ENCODE results near the gene HPS6.

HPS6 gene

GRCh38 chr10:102069071-102069470, 3.9 kb downstream of the HPS6 start:
- no peak for DNase-seq

- DNase-seq, result peak; percentile 77
Observed at GRCh38 chr10:102072673-102073527, 7.8 kb downstream of the HPS6 start.

- no peak for DNase-seq
Observed at GRCh38 chr10:102083541-102083940, 18.4 kb downstream of the HPS6 start.

GRCh38 chr10:102085336-102085735, 20.2 kb downstream of the HPS6 start:
- DNase-seq, result no peak

GRCh38 chr10:102086196-102086595, 21.0 kb downstream of the HPS6 start:
- DNase-seq, result no peak

- DNase-seq, result no peak
Observed at GRCh38 chr10:102090772-102091171, 25.6 kb downstream of the HPS6 start.

- DNase-seq, result no peak
Observed at GRCh38 chr10:102096449-102096848, 31.3 kb downstream of the HPS6 start.

GRCh38 chr10:102101152-102101551, 36.0 kb downstream of the HPS6 start:
- DNase-seq, result no peak

- no peak for DNase-seq
Observed at GRCh38 chr10:102102421-102102820, 37.3 kb downstream of the HPS6 start.

- no peak for DNase-seq
Observed at GRCh38 chr10:102106998-102107397, 41.8 kb downstream of the HPS6 start.

- DNase-seq, result no peak
Observed at GRCh38 chr10:102109166-102110116, 44.3 kb downstream of the HPS6 start.

GRCh38 chr10:102111276-102111675, 46.1 kb downstream of the HPS6 start:
- DNase-seq, result no peak

GRCh38 chr10:102112210-102112817, 47.2 kb downstream of the HPS6 start:
- no peak for DNase-seq

GRCh38 chr10:102113261-102113955, 48.3 kb downstream of the HPS6 start:
- no peak for DNase-seq

- no peak for DNase-seq
Observed at GRCh38 chr10:102113956-102114857, 49.1 kb downstream of the HPS6 start.

GRCh38 chr10:102114861-102115618, 49.9 kb downstream of the HPS6 start:
- peak; percentile 81 for DNase-seq

- no peak for DNase-seq
Observed at GRCh38 chr10:102115775-102116174, 50.6 kb downstream of the HPS6 start.

GRCh38 chr10:102116656-102117055, 51.5 kb downstream of the HPS6 start:
- DNase-seq, result no peak
